ENCODE results near the gene RERE.
"Not testable (repeated sequence)": the region's sequence is repeated elsewhere in the genome, so short reads cannot be mapped to it uniquely, and the experiment has no call there.

The RERE gene

DNA sequence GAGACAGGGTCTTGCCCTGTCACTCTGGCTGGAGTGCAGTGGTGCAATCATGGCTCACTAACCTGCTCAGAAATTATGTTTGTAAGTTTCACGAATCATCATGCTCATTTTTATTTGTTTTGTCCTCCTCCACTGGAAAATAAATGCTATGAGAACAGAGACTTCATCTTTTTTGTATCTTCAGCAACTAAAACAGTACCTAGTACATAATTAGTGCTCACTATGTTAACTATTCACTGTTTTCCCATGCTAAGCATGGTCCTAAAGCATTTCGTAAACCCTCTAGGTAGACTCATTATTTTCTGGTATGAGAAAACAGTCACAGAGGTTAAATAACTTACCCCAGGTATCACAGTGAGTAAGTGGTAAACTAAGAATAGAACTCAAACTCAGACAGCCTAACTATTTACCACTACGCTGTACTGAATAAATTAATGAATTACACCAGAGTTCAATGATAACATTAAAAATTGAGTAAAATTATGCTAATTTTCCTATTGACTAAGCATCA is 118.4 kb downstream of the RERE start:
- Histone ChIP-seq H3K27me3 (peaks cover 8% of the 10 kb centered on the region), H3K4me1 (ENCODE audit: control insufficient read depth in 1 of 2, insufficient read depth in 1 of 2, low read depth in 1 of 2, low read length in 1 of 2) (peaks cover 28 to 35% of the 10 kb centered on the region in 2 experiments), H3K4me3 (ENCODE audit: low read depth in 1 of 2, low read length in 1 of 2) (no peak overlapping the region), H3K9me3 (no peaks in the 10 kb centered on the region), H3K36me3 (no peaks in the 10 kb centered on the region), H3K27ac (no peak overlapping the region)
- TF ChIP-seq, protein P1, sequence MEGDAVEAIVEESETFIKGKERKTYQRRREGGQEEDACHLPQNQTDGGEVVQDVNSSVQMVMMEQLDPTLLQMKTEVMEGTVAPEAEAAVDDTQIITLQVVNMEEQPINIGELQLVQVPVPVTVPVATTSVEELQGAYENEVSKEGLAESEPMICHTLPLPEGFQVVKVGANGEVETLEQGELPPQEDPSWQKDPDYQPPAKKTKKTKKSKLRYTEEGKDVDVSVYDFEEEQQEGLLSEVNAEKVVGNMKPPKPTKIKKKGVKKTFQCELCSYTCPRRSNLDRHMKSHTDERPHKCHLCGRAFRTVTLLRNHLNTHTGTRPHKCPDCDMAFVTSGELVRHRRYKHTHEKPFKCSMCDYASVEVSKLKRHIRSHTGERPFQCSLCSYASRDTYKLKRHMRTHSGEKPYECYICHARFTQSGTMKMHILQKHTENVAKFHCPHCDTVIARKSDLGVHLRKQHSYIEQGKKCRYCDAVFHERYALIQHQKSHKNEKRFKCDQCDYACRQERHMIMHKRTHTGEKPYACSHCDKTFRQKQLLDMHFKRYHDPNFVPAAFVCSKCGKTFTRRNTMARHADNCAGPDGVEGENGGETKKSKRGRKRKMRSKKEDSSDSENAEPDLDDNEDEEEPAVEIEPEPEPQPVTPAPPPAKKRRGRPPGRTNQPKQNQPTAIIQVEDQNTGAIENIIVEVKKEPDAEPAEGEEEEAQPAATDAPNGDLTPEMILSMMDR (IDR thresholded peaks at IDR 0.05): no peak

- Histone ChIP-seq H3K36me3 (no peaks in the 10 kb centered on the region), H3K27me3 (no peaks in the 10 kb centered on the region), H3K9me3 (no peaks in the 10 kb centered on the region), H3K4me3 (ENCODE audit: low read depth in 1 of 2, low read length in 1 of 2) (no peak overlapping the region), H3K4me1 (ENCODE audit: control insufficient read depth in 1 of 2, insufficient read depth in 1 of 2, low read depth in 1 of 2, low read length in 1 of 2) (peaks cover 28 to 30% of the 10 kb centered on the region in 2 experiments), H3K27ac (no peak overlapping the region)
- TF ChIP-seq, protein P1 (IDR thresholded peaks at IDR 0.05): no peak
These were observed 119.3 kb downstream of the RERE start for GRCh38 chr1:8698012-8698630.

GRCh38 chr1:8695442-8695841 is 122.0 kb downstream of the RERE start:
- H3K36me3 ChIP-seq; H3K4me3 ChIP-seq (ENCODE audit: low read depth in 1 of 2, low read length in 1 of 2): not testable (repeated sequence)

DNA sequence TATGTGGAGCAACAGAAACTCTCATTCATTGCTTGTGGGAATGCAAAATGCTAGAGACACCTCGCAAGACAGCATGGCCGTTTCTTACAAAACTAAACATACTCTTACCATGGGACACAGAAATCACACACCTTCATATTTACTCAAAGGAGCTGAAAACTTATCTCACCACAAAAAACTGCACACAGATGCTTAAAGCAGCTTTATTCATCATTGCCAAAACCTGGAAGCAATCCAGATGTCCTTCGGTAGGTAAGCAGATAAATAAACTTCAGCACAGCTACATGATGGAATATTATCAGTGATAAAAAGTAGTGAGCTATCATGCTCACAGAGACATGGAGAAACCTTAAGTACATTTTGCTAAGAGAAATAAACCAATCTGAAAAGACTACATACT is 124.3 kb downstream of the RERE start:
- Histone ChIP-seq H3K36me3 (no peaks in the 10 kb centered on the region), H3K27ac (no peak overlapping the region), H3K27me3 (no peaks in the 10 kb centered on the region), H3K4me1 (ENCODE audit: control insufficient read depth in 1 of 2, insufficient read depth in 1 of 2, low read depth in 1 of 2, low read length in 1 of 2) (no peaks in the 10 kb centered on the region), H3K4me3 (ENCODE audit: low read depth in 1 of 2, low read length in 1 of 2) (no peak overlapping the region), H3K9me3 (no peaks in the 10 kb centered on the region)
- TF ChIP-seq, protein P1 (IDR thresholded peaks at IDR 0.05): no peak

More at GRCh38 chr1:8695442-8695841, 122.0 kb downstream of the RERE start:
- not testable (repeated sequence) for H3K27me3 ChIP-seq; H3K9me3 ChIP-seq; H3K4me1 ChIP-seq (ENCODE audit: control insufficient read depth in 1 of 2, insufficient read depth in 1 of 2, low read depth in 1 of 2, low read length in 1 of 2); H3K27ac ChIP-seq

GRCh38 chr1:8691662-8692061 is 125.8 kb downstream of the RERE start:
- H3K4me1 ChIP-seq (ENCODE audit: control insufficient read depth in 1 of 2, insufficient read depth in 1 of 2, low read depth in 1 of 2, low read length in 1 of 2): no peaks in the 10 kb centered on the region
- H3K27me3 ChIP-seq: no peaks in the 10 kb centered on the region
- TF ChIP-seq, protein P1 (IDR thresholded peaks at IDR 0.05): no peak
- H3K36me3 ChIP-seq: no peaks in the 10 kb centered on the region
- H3K9me3 ChIP-seq: no peaks in the 10 kb centered on the region
- H3K27ac ChIP-seq: no peak overlapping the region
- H3K4me3 ChIP-seq (ENCODE audit: low read depth in 1 of 2, low read length in 1 of 2): no peak overlapping the region

- Histone ChIP-seq H3K4me3 (ENCODE audit: low read depth in 1 of 2, low read length in 1 of 2) (no peak overlapping the region), H3K36me3 (no peaks in the 10 kb centered on the region), H3K27ac (no peak overlapping the region), H3K9me3 (no peaks in the 10 kb centered on the region), H3K4me1 (ENCODE audit: control insufficient read depth in 1 of 2, insufficient read depth in 1 of 2, low read depth in 1 of 2, low read length in 1 of 2) (no peaks in the 10 kb centered on the region), H3K27me3 (no peaks in the 10 kb centered on the region)
- TF ChIP-seq, protein P1 (IDR thresholded peaks at IDR 0.05): no peak
These were observed 127.3 kb downstream of the RERE start for GRCh38 chr1:8690253-8690525.

Data from neutrophil (primary cell).